Fibroblast of lung (primary cell): ENCODE data around the gene MFAP2.

ENCODE experiments used
- EZH2 ChIP-seq: IDR thresholded peaks from 2 replicates; pipeline ENCODE4 v1.5.1; 2012; ENCODE audit warnings: low read length, control low read depth, mild to moderate bottlenecking; ENCODE audit errors: missing control alignments
- TF ChIP-seq, protein P1 (sequence below), 2 donors: IDR thresholded peaks in 1 of 2; conservative IDR thresholded peaks in 1 of 2; 1 replicate in 1 of 2; 2 replicates in 1 of 2; pipeline ENCODE4 v1.5.1; 2011 to 2012; ENCODE audit warnings: low read length in 2 of 2, control low read depth in 1 of 2, inconsistent platforms in 1 of 2, low read depth in 1 of 2, mild to moderate bottlenecking in 1 of 2

DNA sequence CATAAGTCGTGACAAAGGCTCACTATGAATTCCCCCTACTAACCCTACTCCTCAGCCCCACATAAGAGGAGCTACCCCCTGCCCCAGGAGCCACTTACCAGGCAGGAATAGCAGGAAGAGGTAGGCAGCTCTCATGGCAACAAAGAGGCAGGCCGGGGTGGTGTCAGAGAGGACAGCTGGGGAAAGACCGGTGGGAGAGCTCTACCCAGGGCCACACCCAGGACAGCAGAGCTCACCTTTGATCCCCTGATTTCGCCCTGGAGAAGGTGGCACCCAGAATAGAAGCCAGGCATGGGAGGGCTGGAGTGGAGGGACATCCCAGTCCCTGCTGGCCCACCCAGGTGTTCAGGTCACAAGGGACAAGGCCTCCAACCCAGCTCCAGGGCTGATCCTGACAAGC, 2.3 kb downstream of the MFAP2 start:
- no peak for TF ChIP-seq EZH2
- TF ChIP-seq, protein P1, sequence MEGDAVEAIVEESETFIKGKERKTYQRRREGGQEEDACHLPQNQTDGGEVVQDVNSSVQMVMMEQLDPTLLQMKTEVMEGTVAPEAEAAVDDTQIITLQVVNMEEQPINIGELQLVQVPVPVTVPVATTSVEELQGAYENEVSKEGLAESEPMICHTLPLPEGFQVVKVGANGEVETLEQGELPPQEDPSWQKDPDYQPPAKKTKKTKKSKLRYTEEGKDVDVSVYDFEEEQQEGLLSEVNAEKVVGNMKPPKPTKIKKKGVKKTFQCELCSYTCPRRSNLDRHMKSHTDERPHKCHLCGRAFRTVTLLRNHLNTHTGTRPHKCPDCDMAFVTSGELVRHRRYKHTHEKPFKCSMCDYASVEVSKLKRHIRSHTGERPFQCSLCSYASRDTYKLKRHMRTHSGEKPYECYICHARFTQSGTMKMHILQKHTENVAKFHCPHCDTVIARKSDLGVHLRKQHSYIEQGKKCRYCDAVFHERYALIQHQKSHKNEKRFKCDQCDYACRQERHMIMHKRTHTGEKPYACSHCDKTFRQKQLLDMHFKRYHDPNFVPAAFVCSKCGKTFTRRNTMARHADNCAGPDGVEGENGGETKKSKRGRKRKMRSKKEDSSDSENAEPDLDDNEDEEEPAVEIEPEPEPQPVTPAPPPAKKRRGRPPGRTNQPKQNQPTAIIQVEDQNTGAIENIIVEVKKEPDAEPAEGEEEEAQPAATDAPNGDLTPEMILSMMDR (conservative IDR thresholded peaks at IDR 0.05 in 1 of 2, IDR thresholded peaks at IDR 0.05 in 1 of 2; ENCODE audit: low read depth in 1 of 2, low read length in 2 of 2), result no peak
